Raji (cell line): ENCODE results near the gene ANKRD33.

Source experiments
- POLR2A ChIP-seq: IDR thresholded peaks from 2 replicates; pipeline ENCODE4 v1.6.1; 2011; ENCODE audit warnings: low read depth, low read length, control low read depth; ENCODE audit not compliant: insufficient read depth

Gene ANKRD33, protein sequence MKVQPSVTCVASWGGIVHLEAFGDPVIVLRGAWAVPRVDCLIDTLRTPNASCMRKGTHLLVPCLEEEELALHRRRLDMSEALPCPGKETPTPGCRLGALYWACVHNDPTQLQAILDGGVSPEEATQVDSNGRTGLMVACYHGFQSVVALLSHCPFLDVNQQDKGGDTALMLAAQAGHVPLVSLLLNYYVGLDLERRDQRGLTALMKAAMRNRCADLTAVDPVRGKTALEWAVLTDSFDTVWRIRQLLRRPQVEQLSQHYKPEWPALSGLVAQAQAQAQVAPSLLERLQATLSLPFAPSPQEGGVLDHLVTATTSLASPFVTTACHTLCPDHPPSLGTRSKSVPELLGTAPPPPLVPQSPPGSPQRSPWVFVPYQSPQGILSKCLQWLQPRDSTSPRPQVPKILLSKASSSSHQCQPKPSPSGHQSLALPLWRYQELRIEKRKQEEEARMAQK

GRCh38 chr12:51887476-51888315, at the start of gene ANKRD33:
ANKRD33 (plus strand) TSS chr12:51888103; CDS start chr12:51888187, 84 bp downstream.
- no peak for TF ChIP-seq POLR2A

GRCh38 chr12:51838762-51839161, 49.1 kb upstream of the ANKRD33 start:
- no peak for TF ChIP-seq POLR2A

DNA sequence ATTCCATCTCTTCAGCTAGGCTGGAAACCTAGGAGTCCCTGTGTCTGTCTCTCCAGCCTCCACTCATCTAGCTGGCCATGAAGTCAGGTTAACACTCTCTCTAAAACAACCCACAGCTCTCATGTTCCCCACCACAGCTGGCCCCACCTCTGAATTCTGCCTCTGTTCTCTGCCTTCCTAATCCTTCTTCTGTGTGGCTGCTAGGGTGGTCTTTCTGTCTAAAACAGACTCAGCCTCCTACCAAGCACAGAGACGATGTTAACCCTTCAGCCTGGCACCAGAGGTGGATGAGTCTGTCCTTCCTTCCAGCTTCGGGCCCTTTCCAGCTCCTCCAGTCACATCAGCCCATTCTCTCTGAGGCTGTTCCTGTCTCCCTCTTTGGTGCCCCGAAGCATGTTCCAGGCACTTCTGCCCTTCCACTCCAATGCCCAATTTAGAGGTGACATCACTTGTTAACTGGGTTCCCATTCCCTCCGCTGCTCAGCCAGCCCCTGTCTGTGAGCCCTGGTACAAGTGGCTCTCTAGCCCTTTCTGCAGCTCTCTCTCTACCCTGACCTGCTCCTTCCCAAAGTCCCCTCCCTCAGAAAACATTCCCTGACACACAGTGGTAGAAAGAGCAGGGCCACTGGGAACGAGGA, 48.5 kb upstream of the ANKRD33 start:
- no peak for TF ChIP-seq POLR2A

DNA sequence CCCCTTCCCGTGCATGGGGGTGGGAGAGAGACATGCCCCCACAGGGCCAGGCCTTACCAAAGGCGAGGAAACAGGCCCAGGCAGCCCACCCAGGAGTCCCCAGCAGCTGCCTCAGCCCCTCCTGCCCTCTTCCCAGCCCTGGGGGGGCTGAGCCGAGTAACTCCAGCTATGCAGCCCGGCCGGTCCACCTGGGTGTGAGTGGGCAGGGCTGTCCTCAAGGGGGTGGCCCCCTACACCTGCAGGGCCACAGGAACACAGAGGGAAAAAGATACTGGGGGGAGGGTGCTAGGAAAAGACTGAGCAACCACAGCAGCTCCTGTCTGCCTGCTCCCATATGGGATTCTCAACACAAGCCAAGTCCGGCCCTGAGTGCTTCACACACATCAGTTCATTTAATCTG, 46.9 kb upstream of the ANKRD33 start:
- TF ChIP-seq POLR2A: no peak

- TF ChIP-seq POLR2A: no peak
These were observed 46.2 kb upstream of the ANKRD33 start for GRCh38 chr12:51841727-51842126.

GRCh38 chr12:51844854-51845253, 43.0 kb upstream of the ANKRD33 start:
- no peak for TF ChIP-seq POLR2A

DNA sequence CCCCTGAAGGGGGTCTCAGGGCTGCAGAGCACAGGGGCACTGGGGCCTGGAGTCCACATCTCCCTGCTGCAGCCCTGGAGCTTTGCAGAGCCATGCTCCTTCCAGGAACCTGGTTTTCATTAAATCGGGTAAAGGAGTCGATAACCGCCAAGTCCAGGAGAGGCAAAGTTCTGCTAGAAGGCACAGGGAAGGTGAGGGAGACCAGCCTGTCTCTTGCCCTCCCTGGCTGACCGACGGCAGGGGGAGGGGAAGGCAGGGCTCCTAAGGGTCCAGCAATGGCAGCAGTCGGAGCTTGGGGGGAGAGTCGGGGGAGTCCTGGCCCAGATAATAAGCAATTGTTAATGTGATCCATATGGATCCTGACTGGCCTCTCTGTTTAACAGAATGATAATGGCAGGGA, 42.4 kb upstream of the ANKRD33 start:
- no peak for TF ChIP-seq POLR2A

- no peak for TF ChIP-seq POLR2A
These were observed 41.6 kb upstream of the ANKRD33 start for GRCh38 chr12:51846271-51846691.

DNA sequence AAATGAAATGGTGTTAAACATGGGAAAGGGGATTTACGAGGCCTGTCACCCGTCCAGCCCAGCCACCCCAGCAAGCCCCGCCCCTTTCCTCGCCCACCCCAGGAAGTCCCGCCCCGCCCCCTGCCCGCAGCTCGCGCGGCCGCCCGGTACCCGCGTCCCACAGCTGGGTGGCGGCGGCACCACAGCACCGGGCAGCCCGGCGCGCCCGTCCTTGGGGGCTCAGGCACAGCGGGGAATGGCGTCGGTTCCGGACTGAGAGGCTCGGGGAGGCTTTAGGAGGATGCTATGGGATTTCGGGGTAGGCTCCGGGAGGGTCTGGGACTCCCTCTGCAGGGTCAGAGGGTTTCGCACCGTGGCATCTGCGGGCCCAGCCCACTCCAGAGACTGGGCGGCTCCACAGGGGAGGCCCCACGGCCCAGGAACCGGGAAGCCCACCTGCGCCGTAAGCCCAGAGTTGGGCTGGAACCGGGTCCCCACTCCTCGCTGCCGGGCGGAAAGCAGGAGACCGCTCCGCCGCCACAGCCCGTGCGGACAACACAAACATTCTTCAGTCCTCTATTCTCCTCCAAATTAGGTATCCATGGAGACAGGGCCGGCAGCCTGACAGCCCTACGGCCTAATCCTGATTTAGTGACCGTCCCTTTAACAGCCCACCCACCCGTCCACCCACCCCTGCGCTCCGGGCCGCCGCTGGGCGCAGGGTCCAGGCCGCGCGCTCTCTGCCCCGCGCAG, 40.8 kb upstream of the ANKRD33 start:
- TF ChIP-seq POLR2A: no peak

- TF ChIP-seq POLR2A: no peak
These were observed 40.1 kb upstream of the ANKRD33 start for GRCh38 chr12:51847643-51848325.

GRCh38 chr12:51848326-51848727, 39.6 kb upstream of the ANKRD33 start, which contains the start of gene FIGNL2:
FIGNL2 (minus strand) TSS chr12:51848718; CDS start chr12:51822413, 26,305 bp downstream.
- no peak for TF ChIP-seq POLR2A

GRCh38 chr12:51848841-51849735, 38.8 kb upstream of the ANKRD33 start:
- TF ChIP-seq POLR2A: no peak
